ENCODE data around the gene PER2. TPM values are rescaled to one million over a fixed set of nuclear protein-coding genes. Genes with fewer than 3 reads are reported as not detected.

The PER2 gene
- total and polyA plus RNA-seq, 2 donors (not counting 3 experiments of a cell fraction or from before 2014, with no cell fraction given): 0.86 to 3.8 TPM

DNA sequence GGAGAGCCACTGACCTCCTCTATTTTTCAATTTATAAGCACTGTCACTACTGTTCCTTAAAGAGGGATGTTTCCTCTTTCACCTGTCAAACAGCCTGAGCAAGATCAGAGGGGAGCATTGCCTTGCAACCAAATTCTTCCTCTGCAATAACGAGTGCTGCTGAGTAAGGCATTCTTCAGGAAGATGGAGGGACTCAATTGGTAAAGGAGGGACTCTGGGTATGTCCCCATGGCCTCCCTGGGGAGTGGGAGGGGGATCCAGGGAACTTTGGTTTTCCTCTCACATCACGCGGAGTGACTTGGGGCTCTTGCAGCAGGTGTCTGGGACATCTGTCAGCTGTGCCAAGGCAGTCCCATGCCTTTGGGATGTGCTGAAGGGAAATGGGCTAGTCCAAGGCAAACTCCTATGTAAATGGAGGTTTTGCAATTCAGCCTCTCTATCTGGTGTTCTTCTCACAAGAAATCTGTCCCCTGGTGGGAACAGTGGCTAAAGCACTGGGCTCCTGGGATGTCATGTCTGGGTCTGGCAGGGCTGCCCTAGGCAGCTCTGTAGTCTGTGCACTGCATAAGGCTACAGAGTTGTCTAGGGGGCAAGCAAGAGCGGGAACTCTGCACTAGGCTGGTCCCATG, 34.2 kb downstream of the PER2 start:
- Histone ChIP-seq H3K9ac (replicated peaks; ENCODE audit: extremely low read depth, insufficient read depth, low read length) (no peak overlapping the region), H3K4me3 (replicated peaks in 1 of 3; ENCODE audit: insufficient read depth in 1 of 3, low read depth in 1 of 3, low read length in 3 of 3) (no peak overlapping the region), H3K4me1 (ENCODE audit: control insufficient read depth, extremely low read depth, insufficient read depth, low read length) (no peaks in the 10 kb centered on the region), H3K4me2 (ENCODE audit: insufficient read depth, low read length) (no peak overlapping the region), H3K79me2 (ENCODE audit: control insufficient read depth, insufficient read depth, low read length) (no peaks in the 10 kb centered on the region), H2AFZ (ENCODE audit: low read depth, low read length) (no peak overlapping the region), H3K9me3 (replicated peaks; ENCODE audit: control insufficient read depth, insufficient read depth, low read length) (no peaks in the 10 kb centered on the region), H3K27ac (ENCODE audit: insufficient read depth, low read depth, low read length) (no peak overlapping the region), H3K36me3 (ENCODE audit: control insufficient read depth in 2 of 2, extremely low read depth in 1 of 2, insufficient read depth in 2 of 2, low read length in 2 of 2) (peaks cover 0 to 3% of the 10 kb centered on the region in 2 experiments), H4K20me1 (replicated peaks; ENCODE audit: control insufficient read depth, extremely low read depth, insufficient read depth, low read length) (no peaks in the 10 kb centered on the region), H3K27me3 (ENCODE audit: control insufficient read depth in 2 of 2, insufficient read depth in 2 of 2, low read length in 2 of 2) (no peaks in the 10 kb centered on the region), H3K9me1 (replicated peaks; ENCODE audit: control insufficient read depth, extremely low read depth, insufficient read depth, low read length) (no peaks in the 10 kb centered on the region)
- BruUV-seq (replicated peaks): no TSS peak
- CTCF ChIA-PET: interaction anchor here (1.5 to 6.0 kb wide), 3 partner anchors 10 to 35 kb away, joined by 4 to 43 read pairs (median 4); no protein-coding TSS in a partner anchor
- TF ChIP-seq GATA2 (IDR thresholded peaks at IDR 0.05; ENCODE audit: insufficient read depth, insufficient read length, low read depth, low read length): no peak
- TF ChIP-seq JUN (IDR thresholded peaks at IDR 0.05; ENCODE audit: borderline replicate concordance, insufficient read depth, insufficient read length, low read depth): no peak
- no peak for TF ChIP-seq MAX (IDR thresholded peaks at IDR 0.05; ENCODE audit: insufficient read depth, insufficient read length)
- TF ChIP-seq EZH2 (IDR thresholded peaks at IDR 0.05; ENCODE audit: borderline replicate concordance, low read depth, low read length, severe bottlenecking): no peak
- no peak for TF ChIP-seq FOS (IDR thresholded peaks at IDR 0.05; ENCODE audit: borderline replicate concordance, insufficient read depth, low read length)
- TF ChIP-seq POLR2A (IDR thresholded peaks at IDR 0.05; ENCODE audit: low read depth, low read length): no peak
- TF ChIP-seq POLR2AphosphoS5 (IDR thresholded peaks at IDR 0.05; ENCODE audit: insufficient read depth, low read depth, low read length): no peak
- TF ChIP-seq MYC (IDR thresholded peaks at IDR 0.05; ENCODE audit: low read depth, low read length): no peak
- no peak for TF ChIP-seq CTCF (IDR thresholded peaks at IDR 0.05; ENCODE audit: extremely low read depth in 1 of 2, insufficient read depth in 1 of 2, low read depth in 1 of 2, low read length in 2 of 2)
- no peak for DNase-seq (ENCODE audit: low read depth, low spot score)
- dilution Hi-C loops (cut with MboI; ENCODE audit: extremely low pct_ligation_motif_present, low sequenced_read_pairs) (no loop called here), intact Hi-C loops (cut with micrococcal nuclease) (loop anchor here (10.0 kb wide), 1 partner anchor 171 kb away; the partner anchor contains the start of gene ASB1)
- FAIRE-seq: no peak
- POLR2A ChIA-PET: no interaction called here
